ENCODE data around the gene GDPD3. TPM values are rescaled to one million over a fixed set of nuclear protein-coding genes. Genes with fewer than 3 reads are reported as not detected.
A peak's percentile ranks its signal among the peaks of the same experiment; 100 is the strongest.

Gene GDPD3
- total RNA-seq, 1 experiment from 2014 or later, result 3.8 TPM

- Histone ChIP-seq H3K4me2 (ENCODE audit: insufficient read depth, insufficient read length, low read length) (no peak overlapping the region), H3K79me2 (ENCODE audit: insufficient read depth, low read length) (peaks cover 16% of the 10 kb centered on the region; the same call in 1 of the 2 replicates)
These were observed 35.7 kb downstream of the GDPD3 start for GRCh38 chr16:30077656-30078055.

More at GRCh38 chr16:30077656-30078055, 35.7 kb downstream of the GDPD3 start:
- Histone ChIP-seq H2BK5ac (ENCODE audit: insufficient read length, low read length) (no peak overlapping the region), H3K14ac (ENCODE audit: insufficient read depth, low read length) (no peak overlapping the region), H2BK15ac (ENCODE audit: low read depth, low read length) (no peak overlapping the region), H4K20me1 (ENCODE audit: control insufficient read depth, insufficient read depth, insufficient read length) (no peaks in the 10 kb centered on the region), H3K4me1 (ENCODE audit: insufficient read depth, low read length) (no peaks in the 10 kb centered on the region), H2BK12ac (ENCODE audit: insufficient read length, low read depth, low read length) (no peak overlapping the region), H2BK120ac (ENCODE audit: low read depth, low read length, poor library complexity, severe bottlenecking) (no peak overlapping the region), H3K56ac (ENCODE audit: insufficient read length, low read depth, low read length) (no peak overlapping the region), H2BK20ac (ENCODE audit: low read depth, low read length, poor library complexity, severe bottlenecking) (no peak overlapping the region), H3K23ac (ENCODE audit: insufficient read length, low read depth, low read length) (no peak overlapping the region), H2AFZ (ENCODE audit: low read length) (no peak overlapping the region), H3K79me1 (ENCODE audit: insufficient read depth, low read depth, low read length, poor library complexity, severe bottlenecking) (peaks cover 9% of the 10 kb centered on the region), H3K9me3 (ENCODE audit: control insufficient read depth, low read depth, low read length) (no peaks in the 10 kb centered on the region), H4K8ac (replicated peaks; ENCODE audit: insufficient read length, low read depth, low read length) (no peak overlapping the region), H3K23me2 (ENCODE audit: insufficient read length, low read depth, low read length, poor library complexity, severe bottlenecking) (peaks cover 7% of the 10 kb centered on the region), H3K9ac (ENCODE audit: extremely low read depth, insufficient read length, low read length) (peak overlapping the region; percentile 31), H3K4ac (ENCODE audit: low read depth, low read length) (no peak overlapping the region), H3K18ac (ENCODE audit: insufficient read length, low read depth, low read length) (no peak overlapping the region), H4K91ac (ENCODE audit: insufficient read length, low read depth, low read length) (no peak overlapping the region), H2AK5ac (ENCODE audit: insufficient read length, low read length) (no peak overlapping the region), H3K27ac (ENCODE audit: insufficient read length, low read depth, low read length) (no peak overlapping the region), H3K27me3 (ENCODE audit: insufficient read depth, low read length) (no peaks in the 10 kb centered on the region), H4K5ac (ENCODE audit: insufficient read length, low read depth, low read length) (no peak overlapping the region), H3T11ph (ENCODE audit: low read length) (no peak overlapping the region)
- no peak for TF ChIP-seq CTCF (conservative IDR thresholded peaks at IDR 0.05)
- peak overlapping the region; percentile 73 to 89 for H3K4me3 Mint-ChIP-seq
- H3K27ac Mint-ChIP-seq, result no peak overlapping the region; a peak in 1 of 7 replicates
- no peaks in the 10 kb centered on the region; a peak in 2 of 5 replicates for H3K9me3 Mint-ChIP-seq
- peaks cover 13 to 19% of the 10 kb centered on the region in 2 experiments for H3K4me1 Mint-ChIP-seq
- H3K36me3 Mint-ChIP-seq (ENCODE audit: insufficient read depth in 1 of 3, low read depth in 3 of 3), result peaks cover 41 to 58% (median 53%) of the 10 kb centered on the region in 3 experiments
- no peaks in the 10 kb centered on the region for H3K27me3 Mint-ChIP-seq (ENCODE audit: low read depth)
- no CpG with 5 or more reads among the region's 6 CpGs for WGBS (ENCODE audit: extremely low coverage, insufficient read length, low lambda C conversion rate)
- no peak for DNase-seq

Data from H9 (cell line).